Endodermal cell (in vitro differentiated cells): ENCODE data around the gene CHPF2. TPM values are rescaled to one million over a fixed set of nuclear protein-coding genes. Genes with fewer than 3 reads are reported as not detected.

Source experiments
- DNase-seq: peaks from one replicate; pipeline ENCODE4 v3.0.0-alpha.2; 2017
- H3K27ac ChIP-seq: 2 replicates; pipeline ENCODE4 v1.5.1; 2013; ENCODE audit warnings: mild to moderate bottlenecking, low read depth, low read length, moderate library complexity
- H3K27me3 ChIP-seq: 2 replicates; pipeline ENCODE4 v1.6.1; 2013; ENCODE audit warnings: mild to moderate bottlenecking, low read length, moderate library complexity; ENCODE audit not compliant: insufficient read depth, control insufficient read depth, poor library complexity, severe bottlenecking
- H3K36me3 ChIP-seq: 2 replicates; pipeline ENCODE4 v1.7.0; 2013; ENCODE audit warnings: mild to moderate bottlenecking, low read length, moderate library complexity; ENCODE audit not compliant: control insufficient read depth, insufficient read depth
- H3K4me1 ChIP-seq: one replicate; pipeline ENCODE4 v1.7.0; 2013; ENCODE audit warnings: low read length; ENCODE audit not compliant: control insufficient read depth, insufficient read depth
- H3K4me3 ChIP-seq: 2 replicates; pipeline ENCODE4 v1.5.1; 2013; ENCODE audit warnings: mild to moderate bottlenecking, low read length, moderate library complexity
- H3K9ac ChIP-seq: 2 replicates; pipeline ENCODE4 v1.6.1; 2013; ENCODE audit warnings: mild to moderate bottlenecking, low read length, moderate library complexity; ENCODE audit not compliant: poor library complexity, severe bottlenecking; ENCODE audit errors: extremely low read depth
- H3K9me3 ChIP-seq: 2 replicates; pipeline ENCODE4 v1.6.1; 2013; ENCODE audit warnings: mild to moderate bottlenecking, low read length, moderate library complexity; ENCODE audit not compliant: control insufficient read depth
- H3K27ac Mint-ChIP-seq: 2 replicates; pipeline ENCODE4 v1.8.0; 2020; ENCODE audit warnings: mixed read lengths
- H3K27me3 Mint-ChIP-seq: 2 replicates; pipeline ENCODE4 v1.8.0; 2021; ENCODE audit warnings: mild to moderate bottlenecking, mixed read lengths; ENCODE audit not compliant: insufficient read depth
- H3K36me3 Mint-ChIP-seq: 2 replicates; pipeline ENCODE4 v1.8.0; 2020; ENCODE audit warnings: low read depth, mixed read lengths
- H3K4me1 Mint-ChIP-seq: 2 replicates; pipeline ENCODE4 v1.8.0; 2020; ENCODE audit warnings: mixed read lengths
- H3K4me3 Mint-ChIP-seq: 2 replicates; pipeline ENCODE4 v1.8.0; 2020; ENCODE audit warnings: mild to moderate bottlenecking, moderate library complexity, mixed read lengths
- H3K9me3 Mint-ChIP-seq: 2 replicates; pipeline ENCODE4 v1.8.0; 2020; ENCODE audit warnings: mild to moderate bottlenecking, mixed read lengths
- WGBS, 2 experiments: methylation state at CpG; one replicate each; pipeline versions ENCODE4 v1.1.5 to v1.1.7; 2013; ENCODE audit warnings: missing lambda C conversion rate in 2 of 2, mixed read lengths in 1 of 2; ENCODE audit not compliant: insufficient coverage in 1 of 2, insufficient read length in 1 of 2; 5-methylcytosine and 5-hydroxymethylcytosine counted together
- total RNA-seq, 2 donors: library from RNA; stranded (reverse); fragmentation: NEBNext Ultra II Directional in 1 of 2; extraction: Animal tissue kit (Norgen Biotek cat#: 25700) in 1 of 2; gene quantifications; 2 replicates in 1 of 2; 3 replicates in 1 of 2; pipeline ENCODE4 v1.2.1, GENCODE V29; 2021
- TF ChIP-seq, protein P1 (sequence below): fragments of 200-600 bp; sonication (generic); conservative IDR thresholded peaks from 2 replicates; pipeline ENCODE4 v1.5.0; 2021; ENCODE audit warnings: antibody characterized with exemption, mild to moderate bottlenecking

Gene CHPF2
- total RNA-seq, 2 donors from 2014 or later: 31.9 to 35.6 TPM

DNA sequence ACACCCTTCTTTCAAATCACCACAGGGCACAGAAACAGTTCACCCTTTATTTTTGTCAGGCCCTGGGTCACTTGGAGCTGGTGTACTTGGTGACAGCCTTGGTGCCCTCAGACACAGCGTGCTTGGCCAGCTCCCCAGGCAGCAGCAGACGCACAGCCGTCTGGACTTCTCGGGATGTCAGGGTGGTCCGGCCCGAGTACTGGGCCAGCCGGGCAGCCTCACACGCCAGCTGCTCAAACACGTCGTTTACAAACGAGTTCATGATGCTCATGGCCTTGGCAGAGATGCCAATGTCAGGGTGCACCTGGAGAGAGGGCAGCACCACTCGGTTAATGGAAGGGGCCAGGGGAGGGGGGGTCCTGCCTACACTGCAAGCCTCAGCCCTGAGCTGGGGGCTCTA is 24.5 kb upstream of the CHPF2 start:
- 90% methylated on average over 9 to 12 of the region's 12 CpGs for WGBS, 2 experiments
- Histone ChIP-seq H3K27me3 (peaks cover 6% of the 10 kb centered on the region), H3K27ac (no peak overlapping the region), H3K9me3 (no peaks in the 10 kb centered on the region), H3K9ac (no peak overlapping the region), H3K4me3 (no peak overlapping the region), H3K36me3 (no peaks in the 10 kb centered on the region), H3K4me1 (peaks cover 8% of the 10 kb centered on the region)
- Mint-ChIP-seq H3K27me3 (peaks cover 38% of the 10 kb centered on the region), H3K4me3 (no peak overlapping the region), H3K4me1 (peaks cover 15% of the 10 kb centered on the region), H3K9me3 (no peaks in the 10 kb centered on the region), H3K36me3 (peaks cover 5% of the 10 kb centered on the region), H3K27ac (no peak overlapping the region)
- no peak for DNase-seq
- TF ChIP-seq, protein P1, sequence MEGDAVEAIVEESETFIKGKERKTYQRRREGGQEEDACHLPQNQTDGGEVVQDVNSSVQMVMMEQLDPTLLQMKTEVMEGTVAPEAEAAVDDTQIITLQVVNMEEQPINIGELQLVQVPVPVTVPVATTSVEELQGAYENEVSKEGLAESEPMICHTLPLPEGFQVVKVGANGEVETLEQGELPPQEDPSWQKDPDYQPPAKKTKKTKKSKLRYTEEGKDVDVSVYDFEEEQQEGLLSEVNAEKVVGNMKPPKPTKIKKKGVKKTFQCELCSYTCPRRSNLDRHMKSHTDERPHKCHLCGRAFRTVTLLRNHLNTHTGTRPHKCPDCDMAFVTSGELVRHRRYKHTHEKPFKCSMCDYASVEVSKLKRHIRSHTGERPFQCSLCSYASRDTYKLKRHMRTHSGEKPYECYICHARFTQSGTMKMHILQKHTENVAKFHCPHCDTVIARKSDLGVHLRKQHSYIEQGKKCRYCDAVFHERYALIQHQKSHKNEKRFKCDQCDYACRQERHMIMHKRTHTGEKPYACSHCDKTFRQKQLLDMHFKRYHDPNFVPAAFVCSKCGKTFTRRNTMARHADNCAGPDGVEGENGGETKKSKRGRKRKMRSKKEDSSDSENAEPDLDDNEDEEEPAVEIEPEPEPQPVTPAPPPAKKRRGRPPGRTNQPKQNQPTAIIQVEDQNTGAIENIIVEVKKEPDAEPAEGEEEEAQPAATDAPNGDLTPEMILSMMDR: no peak

DNA sequence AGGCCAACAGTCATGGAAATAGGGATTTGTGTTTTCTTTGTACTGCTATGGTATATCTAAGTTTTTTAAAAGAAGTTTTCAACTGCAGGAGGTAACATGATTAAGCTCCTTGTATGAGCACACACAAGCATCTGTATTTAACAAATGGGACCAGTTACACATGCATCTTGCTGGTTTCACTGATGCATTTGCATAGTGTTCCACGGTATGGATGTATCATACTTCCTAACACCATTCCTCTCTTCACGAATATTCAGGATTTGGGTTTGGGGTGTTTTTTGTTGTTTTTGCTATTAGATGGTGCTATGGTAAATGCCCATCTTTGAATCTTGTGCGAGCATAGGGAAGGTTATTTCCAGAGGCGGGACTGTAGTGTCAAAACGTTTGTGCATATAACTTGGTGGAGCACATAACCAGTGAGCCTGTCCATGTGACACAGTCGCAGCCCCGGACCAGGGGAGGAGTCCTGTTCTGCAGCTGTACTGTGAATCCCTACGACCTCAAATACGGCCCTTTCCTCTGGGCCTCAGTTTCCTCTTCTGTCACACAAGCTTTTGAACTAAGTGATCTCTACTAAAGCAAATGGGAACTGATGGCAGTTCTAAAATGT is 23.9 kb upstream of the CHPF2 start:
- Histone ChIP-seq H3K4me3 (no peak overlapping the region), H3K9ac (no peak overlapping the region), H3K9me3 (no peaks in the 10 kb centered on the region), H3K27ac (no peak overlapping the region), H3K36me3 (peaks cover 5% of the 10 kb centered on the region), H3K4me1 (peaks cover 8% of the 10 kb centered on the region), H3K27me3 (peaks cover 6% of the 10 kb centered on the region)
- Mint-ChIP-seq H3K4me3 (no peak overlapping the region), H3K4me1 (peaks cover 15% of the 10 kb centered on the region), H3K27me3 (peaks cover 32% of the 10 kb centered on the region), H3K27ac (no peak overlapping the region), H3K36me3 (peaks cover 11% of the 10 kb centered on the region), H3K9me3 (no peaks in the 10 kb centered on the region)
- WGBS, 2 experiments: 75 to 84% methylated on average over 5 to 9 of the region's 9 CpGs
- no peak for DNase-seq
- TF ChIP-seq, protein P1: no peak

DNA sequence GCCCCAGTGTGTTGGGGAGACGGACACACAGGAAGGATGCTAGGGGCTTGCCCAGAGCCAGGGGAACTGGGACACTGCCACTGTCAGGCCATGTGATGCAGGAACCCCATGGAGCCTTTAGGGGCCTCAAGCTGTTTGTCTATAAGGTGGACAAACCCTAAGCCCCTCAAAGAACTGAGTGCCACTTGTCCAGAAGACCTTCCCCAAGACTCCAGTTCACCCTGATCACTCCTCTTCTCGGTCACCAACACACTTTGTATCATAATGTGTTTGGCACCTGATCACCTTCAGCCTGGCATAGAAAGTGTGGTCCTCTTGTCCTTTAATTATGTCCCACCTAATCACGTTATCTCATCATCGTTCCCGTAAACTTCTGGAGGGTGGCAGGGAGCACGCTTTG is 22.7 kb upstream of the CHPF2 start:
- H3K27me3 Mint-ChIP-seq: peaks cover 21% of the 10 kb centered on the region

More for the DNA sequence above, 22.7 kb upstream of the CHPF2 start:
- Histone ChIP-seq H3K9ac (no peak overlapping the region), H3K27ac (no peak overlapping the region), H3K4me1 (peaks cover 8% of the 10 kb centered on the region), H3K36me3 (peaks cover 17% of the 10 kb centered on the region), H3K4me3 (no peak overlapping the region), H3K27me3 (peaks cover 5% of the 10 kb centered on the region), H3K9me3 (no peaks in the 10 kb centered on the region)
- TF ChIP-seq, protein P1: no peak
- Mint-ChIP-seq H3K4me1 (peaks cover 15% of the 10 kb centered on the region), H3K27ac (no peak overlapping the region), H3K36me3 (peaks cover 17% of the 10 kb centered on the region), H3K9me3 (no peaks in the 10 kb centered on the region), H3K4me3 (no peak overlapping the region)
- 92 to 96% methylated on average over 5 to 6 of the region's 6 CpGs for WGBS, 2 experiments
- no peak for DNase-seq
